HEK293T (cell line): ENCODE data around the gene RAN.

ENCODE experiments used
- CTBP1 ChIP-seq: fragments of 450-650 bp; IDR thresholded peaks from 2 replicates; pipeline ENCODE4 v1.6.1; 2016; ENCODE audit warnings: borderline replicate concordance
- ELF4 ChIP-seq: fragments of 450-650 bp; IDR thresholded peaks from 2 replicates; pipeline ENCODE4 v1.6.1; 2017; ENCODE audit warnings: antibody characterized with exemption
- FOXA1 ChIP-seq: fragments of 450-650 bp; IDR thresholded peaks from 2 replicates; pipeline ENCODE4 v1.6.1; 2016; ENCODE audit warnings: mild to moderate bottlenecking
- HDGF ChIP-seq: fragments of 450-650 bp; IDR thresholded peaks from 2 replicates; pipeline ENCODE4 v1.6.1; 2017; ENCODE audit warnings: antibody characterized with exemption, borderline replicate concordance
- L3MBTL2 ChIP-seq: fragments of 450-650 bp; conservative IDR thresholded peaks from 2 replicates; pipeline ENCODE4 v1.6.1; 2016; ENCODE audit warnings: mild to moderate bottlenecking
- NFRKB ChIP-seq: fragments of 450-650 bp; IDR thresholded peaks from 2 replicates; pipeline ENCODE4 v1.6.1; 2016; ENCODE audit warnings: mild to moderate bottlenecking, moderate library complexity
- SP1 ChIP-seq: fragments of 450-650 bp; IDR thresholded peaks from 2 replicates; pipeline ENCODE4 v1.6.1; 2017
- TF ChIP-seq, protein P1 (sequence below): fragments of 450-650 bp; IDR thresholded peaks from 2 replicates; pipeline ENCODE4 v1.6.1; 2016

DNA sequence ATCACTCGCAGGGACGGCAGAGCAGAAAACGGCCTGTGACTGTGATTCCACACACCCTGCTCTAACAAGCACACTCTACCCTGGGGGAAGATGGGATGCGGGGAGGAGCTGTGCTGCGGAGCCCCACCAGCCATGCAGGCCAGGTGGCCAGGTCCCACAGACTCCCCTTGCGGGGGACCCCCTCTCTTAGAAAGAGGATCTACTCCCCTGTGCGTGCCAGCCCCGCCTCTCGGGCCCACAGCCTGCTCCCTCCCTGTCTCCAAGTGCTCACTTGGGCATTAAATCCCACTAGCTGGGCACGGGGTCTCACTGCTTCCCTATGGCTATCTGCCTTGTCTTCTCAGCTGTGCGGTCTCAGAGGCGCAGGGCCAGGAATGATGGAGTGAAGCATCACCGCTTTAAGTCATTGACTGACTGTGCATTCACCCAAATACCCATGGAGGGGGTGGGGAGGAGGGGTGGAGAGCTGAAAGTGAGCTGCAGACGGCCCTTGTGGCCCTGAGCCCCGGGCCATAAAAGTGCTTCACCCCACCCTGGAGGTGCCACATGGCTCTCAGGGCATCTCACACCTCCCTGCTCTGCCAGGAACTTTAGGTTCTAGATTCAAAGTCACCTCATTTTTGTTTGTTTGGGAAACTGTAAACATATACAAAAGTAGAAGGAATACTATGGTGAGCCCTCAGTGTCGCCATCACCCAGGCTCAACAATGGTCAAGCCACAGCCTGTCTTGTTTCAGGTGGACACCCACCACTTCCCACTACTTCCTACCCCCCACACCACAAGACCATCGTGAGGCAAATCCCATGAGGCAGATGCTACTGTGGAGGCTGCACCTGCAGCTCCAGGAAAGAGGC, 42.2 kb upstream of the RAN start:
- TF ChIP-seq SP1 (no peak), CTBP1 (no peak), NFRKB (no peak), FOXA1 (no peak), L3MBTL2 (no peak), ELF4 (no peak), HDGF (no peak)
- TF ChIP-seq, protein P1, sequence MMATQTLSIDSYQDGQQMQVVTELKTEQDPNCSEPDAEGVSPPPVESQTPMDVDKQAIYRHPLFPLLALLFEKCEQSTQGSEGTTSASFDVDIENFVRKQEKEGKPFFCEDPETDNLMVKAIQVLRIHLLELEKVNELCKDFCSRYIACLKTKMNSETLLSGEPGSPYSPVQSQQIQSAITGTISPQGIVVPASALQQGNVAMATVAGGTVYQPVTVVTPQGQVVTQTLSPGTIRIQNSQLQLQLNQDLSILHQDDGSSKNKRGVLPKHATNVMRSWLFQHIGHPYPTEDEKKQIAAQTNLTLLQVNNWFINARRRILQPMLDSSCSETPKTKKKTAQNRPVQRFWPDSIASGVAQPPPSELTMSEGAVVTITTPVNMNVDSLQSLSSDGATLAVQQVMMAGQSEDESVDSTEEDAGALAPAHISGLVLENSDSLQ: no peak
